GM21390 (cell line): ENCODE results near the gene RABAC1.
A peak's percentile ranks its signal among the peaks of the same experiment; 100 is the strongest.
"Not testable (repeated sequence)": the region's sequence is repeated elsewhere in the genome, so short reads cannot be mapped to it uniquely, and the experiment has no call there.

Experiments
- ATAC-seq: cut with Tn5 transposase; IDR thresholded peaks from one replicate; pipeline ENCODE4 v1.9.1; 2021; ENCODE audit not compliant: unreplicated experiment

Gene RABAC1

GRCh38 chr19:41947091-41947490 lies 12.0 kb downstream of the RABAC1 start:
- ATAC-seq = no peak

- ATAC-seq = peak; percentile 74
Observed at GRCh38 chr19:41945135-41945766, 13.9 kb downstream of the RABAC1 start.

GRCh38 chr19:41944336-41944735 lies 14.8 kb downstream of the RABAC1 start:
- ATAC-seq = no peak

- ATAC-seq = no peak
Observed at GRCh38 chr19:41941410-41942202, 17.5 kb downstream of the RABAC1 start.

GRCh38 chr19:41940731-41941409 lies 18.3 kb downstream of the RABAC1 start:
- no peak for ATAC-seq

GRCh38 chr19:41939861-41940730 lies 19.0 kb downstream of the RABAC1 start:
- no peak for ATAC-seq

- ATAC-seq = not testable (repeated sequence)
Observed at GRCh38 chr19:41939209-41939608, 19.9 kb downstream of the RABAC1 start.

- no peak for ATAC-seq
Observed at GRCh38 chr19:41937525-41938468, 21.3 kb downstream of the RABAC1 start.

GRCh38 chr19:41936961-41937360 lies 22.2 kb downstream of the RABAC1 start:
- no peak for ATAC-seq

GRCh38 chr19:41936416-41936850 lies 22.7 kb downstream of the RABAC1 start:
- no peak for ATAC-seq

GRCh38 chr19:41935760-41936415 lies 23.2 kb downstream of the RABAC1 start:
- no peak for ATAC-seq

GRCh38 chr19:41934849-41935374 lies 24.2 kb downstream of the RABAC1 start:
- no peak for ATAC-seq

GRCh38 chr19:41933693-41934426 lies 25.3 kb downstream of the RABAC1 start:
- no peak for ATAC-seq

- ATAC-seq = no peak
Observed at GRCh38 chr19:41932720-41933332, 26.3 kb downstream of the RABAC1 start.

GRCh38 chr19:41932259-41932719 lies 26.8 kb downstream of the RABAC1 start:
- ATAC-seq = no peak

GRCh38 chr19:41930926-41931592 lies 28.1 kb downstream of the RABAC1 start:
- no peak for ATAC-seq

- ATAC-seq = no peak
Observed at GRCh38 chr19:41930322-41930722, 28.8 kb downstream of the RABAC1 start.
